Fibroblast of the aortic adventitia (primary cell): ENCODE results near the gene GNG11. TPM values are rescaled to one million over a fixed set of nuclear protein-coding genes. Genes with fewer than 3 reads are reported as not detected.

Source experiments
- DNase-seq: peaks from one replicate; pipeline ENCODE4 v3.0.0-alpha.2; 2010; ENCODE audit warnings: low read depth
- H3K4me3 ChIP-seq: 2 replicates; pipeline ENCODE4 v1.5.1; 2011; ENCODE audit warnings: low read depth, mild to moderate bottlenecking, control low read depth, low read length, moderate library complexity
- total RNA-seq: library from RNA; depleted of rRNA; stranded (reverse); fragments of >200 nt; gene quantifications from 2 replicates; pipeline ENCODE4 v1.2.3, GENCODE V29; 2012; ENCODE audit warnings: low replicate concordance
- TF ChIP-seq, protein P1 (sequence below): IDR thresholded peaks from 2 replicates; pipeline ENCODE4 v1.5.1; 2011; ENCODE audit warnings: mild to moderate bottlenecking, low read length, control low read depth, inconsistent platforms; ENCODE audit not compliant: insufficient read depth

The GNG11 gene
- total RNA-seq, 1 donor, result 37.0 TPM

DNA sequence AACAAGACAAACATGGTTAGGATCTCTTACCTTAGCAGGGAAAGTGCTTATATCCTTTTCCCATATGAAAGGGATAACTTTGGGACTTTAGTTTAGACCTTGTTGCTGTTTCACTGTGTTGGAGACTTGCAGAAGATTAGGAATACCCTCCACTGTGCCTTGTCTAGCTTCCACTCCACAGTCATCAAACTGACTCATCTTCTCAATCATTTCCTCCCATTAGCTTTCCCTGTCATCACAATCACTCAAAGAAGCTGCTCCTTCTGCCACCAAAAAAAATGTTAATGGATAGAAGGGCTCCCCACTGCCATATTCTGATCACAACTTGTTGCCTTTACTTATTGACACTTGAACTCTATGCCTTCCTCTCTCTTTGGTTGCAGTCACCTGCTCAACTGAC, 16.8 kb downstream of the GNG11 start:
- TF ChIP-seq, protein P1, sequence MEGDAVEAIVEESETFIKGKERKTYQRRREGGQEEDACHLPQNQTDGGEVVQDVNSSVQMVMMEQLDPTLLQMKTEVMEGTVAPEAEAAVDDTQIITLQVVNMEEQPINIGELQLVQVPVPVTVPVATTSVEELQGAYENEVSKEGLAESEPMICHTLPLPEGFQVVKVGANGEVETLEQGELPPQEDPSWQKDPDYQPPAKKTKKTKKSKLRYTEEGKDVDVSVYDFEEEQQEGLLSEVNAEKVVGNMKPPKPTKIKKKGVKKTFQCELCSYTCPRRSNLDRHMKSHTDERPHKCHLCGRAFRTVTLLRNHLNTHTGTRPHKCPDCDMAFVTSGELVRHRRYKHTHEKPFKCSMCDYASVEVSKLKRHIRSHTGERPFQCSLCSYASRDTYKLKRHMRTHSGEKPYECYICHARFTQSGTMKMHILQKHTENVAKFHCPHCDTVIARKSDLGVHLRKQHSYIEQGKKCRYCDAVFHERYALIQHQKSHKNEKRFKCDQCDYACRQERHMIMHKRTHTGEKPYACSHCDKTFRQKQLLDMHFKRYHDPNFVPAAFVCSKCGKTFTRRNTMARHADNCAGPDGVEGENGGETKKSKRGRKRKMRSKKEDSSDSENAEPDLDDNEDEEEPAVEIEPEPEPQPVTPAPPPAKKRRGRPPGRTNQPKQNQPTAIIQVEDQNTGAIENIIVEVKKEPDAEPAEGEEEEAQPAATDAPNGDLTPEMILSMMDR, result no peak
- H3K4me3 ChIP-seq, result no peak overlapping the region
- no peak for DNase-seq

DNA sequence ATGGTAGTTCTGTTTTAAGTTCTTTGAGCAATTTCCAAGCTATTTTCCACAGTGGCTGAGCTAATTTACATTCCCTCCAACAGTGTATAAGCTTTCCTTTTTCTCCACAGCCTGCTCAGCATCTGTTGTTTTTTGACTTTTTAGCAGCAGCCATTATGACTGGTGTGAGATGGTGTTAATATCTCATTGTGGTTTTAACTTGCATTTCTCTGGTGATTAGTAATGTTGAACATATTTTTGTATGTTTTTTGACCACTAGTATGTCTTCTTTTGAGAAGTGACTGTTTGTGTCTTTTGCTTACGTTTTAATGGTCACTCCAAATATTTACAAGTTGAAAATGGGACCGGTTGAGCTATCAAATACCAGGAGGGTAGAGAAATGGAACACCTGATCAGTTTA, 20.4 kb downstream of the GNG11 start:
- no peak overlapping the region for H3K4me3 ChIP-seq
- TF ChIP-seq, protein P1, result no peak
- no peak for DNase-seq

DNA sequence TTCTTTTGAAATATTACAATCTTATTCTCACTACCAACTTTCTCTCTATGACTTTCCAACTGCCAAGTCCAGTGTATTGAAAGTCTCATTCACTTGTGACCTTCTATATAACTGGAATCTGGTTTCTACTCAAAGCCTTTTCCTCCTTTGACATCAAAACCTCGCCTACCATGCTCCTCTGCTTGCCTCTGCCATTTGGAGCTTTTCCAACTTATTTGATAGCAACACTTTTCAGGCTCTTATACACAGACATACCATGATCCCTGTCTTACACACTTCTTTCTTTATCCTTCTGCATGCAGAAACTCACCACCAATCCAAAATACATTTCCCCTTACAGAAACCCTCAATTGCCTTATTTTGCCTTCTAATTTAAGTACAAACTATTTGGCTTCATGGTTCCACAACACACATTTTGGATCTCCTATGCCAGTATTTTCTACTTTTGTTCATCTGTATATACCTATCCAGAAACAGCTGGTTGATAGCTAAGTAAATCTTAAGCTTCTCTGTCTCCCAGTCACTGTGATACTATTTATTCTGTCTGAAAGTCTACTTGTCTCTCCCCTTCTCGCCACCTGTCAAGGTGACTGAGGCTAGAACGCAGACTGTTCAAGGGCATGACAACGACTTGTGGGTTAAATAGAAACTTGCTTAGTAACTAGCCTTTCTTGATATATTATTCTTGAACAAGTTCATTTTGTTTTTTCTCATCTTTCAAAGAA, 22.4 kb downstream of the GNG11 start:
- no peak overlapping the region for H3K4me3 ChIP-seq
- DNase-seq, result no peak
- TF ChIP-seq, protein P1, result no peak

DNA sequence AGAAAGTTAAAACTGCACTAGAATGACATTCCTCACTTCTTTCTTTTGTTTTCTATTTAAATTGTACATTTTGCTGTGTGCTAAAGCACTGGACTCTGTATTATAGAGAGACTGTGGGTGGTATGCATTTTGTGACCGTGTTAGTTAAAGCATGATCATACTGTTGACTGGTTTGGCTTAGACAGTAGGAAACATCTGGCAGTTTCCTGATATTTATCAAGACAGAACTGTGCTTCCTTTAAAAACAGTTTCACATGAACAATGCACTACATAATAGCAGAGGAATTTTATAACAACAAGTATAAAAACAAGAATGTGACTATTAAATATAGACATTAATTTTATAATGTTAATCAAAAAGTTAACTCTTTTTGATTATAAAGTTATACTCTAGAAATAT, 23.1 kb downstream of the GNG11 start:
- TF ChIP-seq, protein P1, result no peak
- DNase-seq, result peak; percentile 27
- H3K4me3 ChIP-seq, result no peak overlapping the region

DNA sequence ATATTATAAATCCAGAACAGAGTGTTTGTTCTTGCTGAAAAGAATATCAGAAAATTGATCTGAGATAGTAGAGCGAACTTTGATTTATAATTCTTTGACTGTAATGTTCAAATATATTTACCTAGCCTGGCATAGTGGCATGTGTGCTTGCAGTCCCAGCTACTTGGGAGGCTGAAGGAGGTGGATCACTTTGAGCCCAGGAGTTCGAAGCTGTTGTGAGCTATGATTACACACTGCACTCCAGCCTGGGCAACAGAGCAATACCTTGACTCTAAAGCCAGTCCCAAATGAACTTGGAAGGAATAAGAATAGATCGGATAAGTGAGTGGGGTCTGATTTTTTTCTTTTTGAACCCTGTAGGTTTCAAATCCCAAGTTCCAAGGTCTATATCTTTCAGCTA, 23.5 kb downstream of the GNG11 start:
- no peak for DNase-seq
- TF ChIP-seq, protein P1, result no peak
- no peak overlapping the region for H3K4me3 ChIP-seq

DNA sequence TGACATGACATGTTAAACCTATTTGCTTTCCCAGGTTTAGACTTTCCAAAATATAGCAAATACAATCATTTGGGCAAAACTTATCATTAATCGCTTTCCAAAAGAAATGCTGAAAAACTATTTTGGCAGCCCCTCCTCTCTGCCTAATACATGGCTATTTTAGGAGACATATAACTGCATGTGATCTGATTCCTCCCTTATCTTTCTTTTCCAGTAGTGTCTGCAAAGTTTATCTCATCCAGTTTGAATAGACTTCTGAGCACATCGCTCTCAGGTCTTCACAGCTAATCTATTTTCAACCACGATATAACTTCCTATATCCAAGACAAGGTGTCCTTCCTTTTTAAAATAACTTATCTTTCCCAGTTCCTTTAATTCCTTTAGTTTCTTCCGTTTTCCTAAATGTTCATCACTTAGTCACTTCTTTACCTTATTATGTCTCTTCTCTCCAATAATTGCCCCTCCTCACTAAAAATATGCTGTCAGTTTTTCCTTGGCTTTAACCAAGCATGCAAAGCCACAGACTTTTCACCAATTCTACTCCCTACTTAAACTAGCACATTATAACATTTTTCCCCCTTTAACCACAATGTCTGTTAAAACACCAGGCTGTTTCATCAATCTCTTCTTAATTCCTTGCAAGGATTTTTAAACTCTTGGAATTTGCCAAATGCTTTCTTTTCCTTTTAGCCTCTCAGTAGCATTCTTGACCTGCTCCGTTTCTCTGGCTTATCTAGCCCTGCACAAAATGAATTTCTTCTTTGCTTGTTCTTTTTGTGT, 24.4 kb downstream of the GNG11 start:
- TF ChIP-seq, protein P1, result no peak
- H3K4me3 ChIP-seq, result no peak overlapping the region
- DNase-seq, result no peak
